HL-60 (cell line): Measurements from ENCODE around the gene PDYN.

ENCODE experiments used
- DNase-seq, 2 experiments: peaks; one replicate each; pipeline ENCODE4 v3.0.0-alpha.2; 2010 to 2020; ENCODE audit warnings: low read depth in 1 of 2, low spot score in 1 of 2
- H3K27ac ChIP-seq: fragments of 250-450 bp; sonication (Bioruptor Pico); replicated peaks from 2 replicates; pipeline ENCODE4 v1.5.1; 2020; ENCODE audit warnings: mild to moderate bottlenecking, moderate library complexity
- H3K27me3 ChIP-seq: fragments of 250-450 bp; sonication (Bioruptor Pico); 2 replicates; pipeline ENCODE4 v1.5.1; 2021; ENCODE audit warnings: mild to moderate bottlenecking, moderate library complexity; ENCODE audit not compliant: insufficient read depth, poor library complexity, severe bottlenecking
- H3K4me3 ChIP-seq: replicated peaks from 2 replicates; pipeline ENCODE4 v1.5.1; 2011; ENCODE audit warnings: mild to moderate bottlenecking, control low read depth, low read length; ENCODE audit not compliant: insufficient read depth
- CTCF ChIP-seq: IDR thresholded peaks from one replicate; pipeline ENCODE4 v1.5.1; 2011; ENCODE audit warnings: low read length, control low read depth, inconsistent platforms; ENCODE audit not compliant: insufficient read depth
- GABPA ChIP-seq: IDR thresholded peaks from 2 replicates; pipeline ENCODE4 v1.6.1; 2012; ENCODE audit warnings: low read depth
- POLR2AphosphoS5 ChIP-seq: IDR thresholded peaks from 2 replicates; pipeline ENCODE4 v1.6.1; 2012; ENCODE audit warnings: low read depth
- REST ChIP-seq: IDR thresholded peaks from 2 replicates; pipeline ENCODE4 v1.6.1; 2012; ENCODE audit warnings: low read depth; ENCODE audit not compliant: insufficient replicate concordance
- SPI1 ChIP-seq: IDR thresholded peaks from 2 replicates; pipeline ENCODE4 v1.6.1; 2012; ENCODE audit warnings: low read depth, mild to moderate bottlenecking, borderline replicate concordance

Gene PDYN

GRCh38 chr20:1949347-1950100 is 44.3 kb downstream of the PDYN start:
- H3K27me3 ChIP-seq: no peaks in the 10 kb centered on the region
- peak overlapping the region; percentile 44 for H3K27ac ChIP-seq
- TF ChIP-seq GABPA (no peak), SPI1 (no peak), REST (no peak), CTCF (no peak), POLR2AphosphoS5 (no peak)
- DNase-seq: no peak
- no peak overlapping the region for H3K4me3 ChIP-seq

- Histone ChIP-seq H3K27ac (peak overlapping the region; percentile 43; the same call in 1 of the 2 replicates), H3K27me3 (no peaks in the 10 kb centered on the region), H3K4me3 (no peak overlapping the region)
- TF ChIP-seq POLR2AphosphoS5 (no peak), REST (no peak), CTCF (no peak), SPI1 (no peak), GABPA (no peak)
- DNase-seq: no peak
Observed at GRCh38 chr20:1947535-1947846, 46.4 kb downstream of the PDYN start.

- H3K27ac ChIP-seq: peak overlapping the region; percentile 43
- no peak overlapping the region for H3K4me3 ChIP-seq
- no peak for TF ChIP-seq SPI1
- no peak for TF ChIP-seq CTCF
- no peak for TF ChIP-seq REST
- no peak for TF ChIP-seq POLR2AphosphoS5
- TF ChIP-seq GABPA: no peak
- DNase-seq: peak in 1 of 2 experiments; percentile 74
- H3K27me3 ChIP-seq: no peaks in the 10 kb centered on the region
Observed at GRCh38 chr20:1946762-1947534, 46.9 kb downstream of the PDYN start.
